SIG-M5 treated with dmso at 0.1 percent for 504 hours (cell line): ENCODE results near the gene DRC3.

Experiments used
- DNase-seq: peaks from one replicate; lab custom pipeline; 2025; ENCODE audit not compliant: unreplicated experiment; lab: John Stamatoyannopoulos, UW

DRC3 gene

DNA sequence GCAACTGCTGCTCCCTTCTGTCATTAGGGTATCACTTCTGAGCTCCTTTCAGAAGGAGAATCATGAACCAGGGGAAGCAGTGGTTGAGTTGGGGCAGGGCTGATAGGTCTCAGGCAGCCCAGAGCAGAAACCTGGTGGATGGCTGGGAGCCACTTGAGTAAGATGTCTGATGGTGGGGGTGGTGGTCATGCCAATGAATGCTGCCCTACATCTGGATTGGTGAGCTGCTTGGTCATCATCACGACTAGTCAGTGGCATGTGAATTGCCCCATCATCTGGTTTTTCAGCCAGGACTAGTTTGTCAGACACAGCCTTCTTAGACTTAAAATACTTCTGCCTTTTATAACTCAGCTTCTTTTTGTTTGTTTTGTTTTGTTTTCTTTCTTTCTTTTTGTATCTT, 69.1 kb downstream of the DRC3 start:
- DNase-seq: peak; percentile 17

DNA sequence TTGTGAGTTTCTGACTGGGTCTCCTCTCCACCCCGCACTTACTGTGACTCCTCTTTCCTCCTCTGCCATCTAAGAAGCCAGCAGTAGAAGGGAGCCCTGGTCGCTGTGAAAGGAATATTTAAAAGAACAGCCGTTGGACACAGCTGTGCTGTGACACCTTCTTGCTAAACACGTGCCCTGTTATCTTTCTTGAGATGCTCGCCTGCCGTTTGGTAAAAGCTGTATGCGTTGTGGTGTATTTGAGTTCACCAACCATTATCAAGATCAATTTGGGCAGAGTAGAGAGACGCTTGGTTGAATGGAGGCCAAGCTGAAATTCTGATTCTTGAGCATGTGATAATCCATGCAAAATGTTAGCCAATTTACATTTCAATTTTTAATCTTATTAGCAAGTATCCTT, 70.3 kb downstream of the DRC3 start:
- no peak for DNase-seq

DNA sequence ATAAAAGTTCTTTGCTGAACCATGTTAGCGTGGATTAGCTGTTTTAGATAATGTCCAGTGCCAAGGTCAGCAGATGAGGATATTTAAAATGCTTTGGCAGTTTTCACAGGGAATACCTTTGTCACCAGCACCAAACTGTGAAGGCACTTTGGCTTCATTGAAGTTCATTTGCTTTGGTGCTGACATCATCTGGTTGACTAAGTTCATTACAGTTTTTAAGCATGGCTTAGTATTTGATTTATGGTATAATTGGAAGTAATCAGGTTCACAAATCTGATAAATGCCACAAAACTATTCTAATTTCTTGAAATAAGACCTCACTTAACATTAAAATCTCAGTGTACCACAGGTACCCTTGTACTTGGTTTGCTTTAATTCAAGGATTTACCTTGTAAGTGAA, 70.8 kb downstream of the DRC3 start:
- no peak for DNase-seq

DNA sequence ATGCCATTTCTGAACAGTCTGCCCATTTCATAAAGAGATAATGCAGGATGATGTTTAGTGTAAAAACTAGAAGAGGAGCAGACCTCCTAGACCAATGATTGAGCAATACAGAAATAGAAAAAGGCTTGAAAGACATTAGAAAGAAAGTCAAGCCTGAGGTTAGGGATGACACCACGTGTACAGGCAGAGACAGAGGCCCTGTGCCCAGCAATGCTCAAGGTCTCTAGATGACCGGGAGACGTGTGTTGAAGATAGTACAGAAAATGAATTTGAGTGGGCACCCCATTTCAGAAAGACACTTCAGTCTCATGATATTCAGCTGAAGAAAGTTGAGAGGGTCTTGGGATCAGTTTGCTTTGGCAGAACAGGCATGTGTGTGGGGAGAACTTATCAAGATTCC, 71.9 kb downstream of the DRC3 start:
- DNase-seq: no peak

DNA sequence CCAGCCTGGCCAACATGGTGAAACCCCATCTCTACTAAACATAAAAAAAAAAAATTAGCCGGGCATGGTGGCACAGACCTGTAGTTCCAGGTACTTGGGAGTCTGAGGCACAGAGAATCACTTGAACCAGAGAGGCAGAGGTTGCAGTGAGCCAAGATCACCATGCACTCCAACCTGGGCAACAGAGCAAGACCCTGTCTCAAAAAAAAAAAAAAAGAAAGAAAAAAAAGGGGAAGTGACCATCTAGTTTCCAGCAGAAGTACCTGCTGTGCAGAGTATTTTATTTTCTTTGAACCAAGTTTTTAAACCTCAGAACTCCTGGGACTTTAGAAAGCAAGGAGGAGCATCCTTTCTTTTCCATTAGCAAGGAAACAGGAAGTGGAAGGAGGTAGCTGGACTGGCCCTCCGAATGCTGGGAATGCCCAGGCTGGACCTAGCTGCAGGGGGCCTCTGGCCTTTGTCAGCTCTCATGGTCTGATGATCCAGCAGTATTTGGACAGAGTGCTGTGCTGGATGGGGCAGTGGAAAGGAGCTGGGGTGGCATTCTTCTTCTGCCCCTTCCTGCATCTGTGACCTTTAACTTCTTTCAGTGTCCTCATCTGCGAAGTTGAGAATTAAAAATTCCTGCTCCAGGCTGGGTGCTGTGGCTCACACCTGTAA, 73.2 kb downstream of the DRC3 start:
- no peak for DNase-seq

DNA sequence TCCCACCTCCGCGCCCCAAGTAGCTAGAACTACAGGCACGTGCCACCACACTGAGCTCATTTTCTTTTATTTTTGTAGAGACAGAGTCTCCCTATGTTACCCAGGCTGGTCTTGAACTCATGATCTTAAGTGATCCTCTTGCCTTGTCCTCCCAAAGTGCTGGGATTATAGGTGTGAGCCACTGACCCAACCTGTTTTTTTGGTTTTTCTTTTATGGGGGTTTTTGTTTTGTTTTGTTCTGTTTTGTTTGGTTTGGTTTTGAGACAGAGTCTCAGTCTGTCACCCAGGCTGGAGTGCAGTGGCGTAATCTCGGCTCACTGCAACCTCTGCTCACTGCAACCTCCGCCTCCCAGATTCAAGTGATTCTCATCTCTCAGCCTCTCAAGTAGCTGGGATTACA, 82.9 kb downstream of the DRC3 start:
- DNase-seq: no peak

DNA sequence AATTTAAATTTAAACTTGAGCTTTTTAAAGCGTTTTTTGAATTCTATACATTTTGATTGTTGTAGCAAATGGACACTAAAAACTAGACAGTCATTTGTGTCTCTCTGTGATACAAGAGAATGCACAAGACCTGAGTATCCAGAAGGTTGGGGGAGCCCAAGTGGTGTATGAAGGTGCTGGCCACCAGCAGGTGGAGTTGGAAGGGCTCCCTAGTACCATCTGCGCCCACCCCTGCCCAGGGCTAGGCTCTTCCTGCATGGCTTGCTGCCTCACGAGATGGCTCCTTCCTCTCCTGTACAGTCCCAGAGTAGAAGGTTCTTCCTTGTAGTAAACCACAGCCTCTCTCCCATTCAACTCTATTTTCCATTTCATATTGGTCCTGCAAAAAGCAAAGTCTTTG, 83.6 kb downstream of the DRC3 start:
- no peak for DNase-seq

DNA sequence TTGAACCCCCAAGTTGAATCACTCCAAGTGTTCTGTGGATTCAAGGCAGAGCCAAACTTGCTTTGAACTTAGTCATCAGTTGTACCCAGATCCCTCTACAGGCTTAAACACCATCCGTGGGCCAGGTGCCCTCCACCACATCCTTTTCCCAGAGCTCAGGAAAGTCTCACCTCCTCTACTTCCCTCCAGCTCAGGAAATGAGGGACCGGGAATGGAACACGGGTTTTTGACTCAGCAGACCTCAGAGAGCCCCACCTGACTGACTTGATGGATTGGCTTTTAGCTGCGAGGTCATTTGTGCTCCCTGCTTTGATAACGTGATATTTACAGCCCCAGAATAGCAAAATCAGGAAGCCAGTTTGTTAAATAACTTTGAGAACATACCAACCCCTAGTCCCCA, 86.6 kb downstream of the DRC3 start:
- DNase-seq: no peak

DNA sequence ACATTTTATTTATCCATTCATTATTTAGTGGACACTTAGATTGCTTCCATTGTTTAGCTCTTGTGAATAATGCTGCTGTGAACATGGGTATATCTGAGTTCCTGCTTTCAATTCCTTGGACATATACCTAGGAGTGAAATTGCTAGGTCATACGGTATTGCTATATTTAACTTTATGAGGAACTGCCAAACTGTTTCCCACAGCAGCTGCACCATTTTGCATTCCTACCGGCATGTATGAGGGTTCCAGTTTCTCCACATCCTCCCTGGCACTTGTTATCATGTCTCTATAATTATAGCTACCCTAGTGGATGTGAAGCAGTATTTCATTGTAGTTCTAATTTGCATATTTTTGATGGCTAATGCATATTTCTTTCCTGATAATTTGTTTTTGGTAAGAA, 91.4 kb downstream of the DRC3 start:
- DNase-seq: no peak

DNA sequence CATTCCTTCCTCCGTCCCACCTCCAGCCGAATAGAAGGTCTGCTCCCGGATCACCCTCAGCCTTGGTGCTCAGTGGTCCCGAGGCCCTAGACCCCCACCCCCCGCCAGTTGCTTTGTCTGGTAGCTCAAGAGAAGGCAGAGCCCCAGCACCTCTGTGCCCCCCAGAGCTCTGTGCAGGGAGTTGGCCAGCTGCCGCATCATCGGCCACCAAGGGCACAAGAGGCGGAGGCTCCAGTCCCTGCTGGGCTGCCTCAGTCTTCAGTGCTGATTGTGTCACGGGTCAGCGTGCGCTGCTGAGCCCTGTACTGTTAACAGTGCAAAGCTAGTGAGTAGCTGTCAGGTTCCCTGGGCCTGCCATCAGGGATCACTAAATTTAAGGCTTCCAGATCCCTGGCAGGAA, 92.9 kb downstream of the DRC3 start:
- no peak for DNase-seq
